K562 (cell line): ENCODE measurements around the gene COL9A3. TPM values are rescaled to one million over a fixed set of nuclear protein-coding genes. Genes with fewer than 3 reads are reported as not detected.
A peak's percentile ranks its signal among the peaks of the same experiment; 100 is the strongest.

Source experiments
- ATAC-seq: fragments of 200-7000 bp; cut with Tn5 transposase; 3 replicates; pipeline ENCODE4 v1.9.1; 2020; ENCODE audit warnings: moderate library complexity
- BruUV-seq: library from RNA; stranded (reverse); fragments of 400-500 nt; replicated peaks from 2 replicates; lab custom pipeline; 2021; lab: Mats Ljungman, UMichigan
- CTCF ChIA-PET: fragments of 300-600 bp; formaldehyde crosslinking; extraction: SDS; loops from one replicate; lab custom pipeline; 2021; ENCODE audit warnings: low intra/inter-chr PET ratio; lab: Yijun Ruan, JAX
- POLR2A ChIA-PET: fragments of 300-600, 350-650 bp; sonication (Branson Sonifier 250); formaldehyde crosslinking; extraction: SDS; loops from one replicate; lab custom pipeline; 2021; ENCODE audit warnings: antibody characterized with exemption, inconsistent platforms; lab: Yijun Ruan, JAX
- DNase-seq, 4 experiments: peaks; one replicate each; pipeline versions ENCODE4 v3.0.0 to v3.0.0-alpha.2; 2011 to 2018; ENCODE audit warnings: low spot score in 3 of 4, mixed read lengths in 3 of 4; ENCODE audit errors: extremely low read depth in 1 of 4
- FAIRE-seq: peaks from 2 replicates; lab custom pipeline; 2011; peaks lifted over from hg19 to GRCh38; lab: Jason Lieb, UNC
- H2AFZ ChIP-seq: 2 replicates; pipeline ENCODE4 v1.6.0; 2011; ENCODE audit warnings: low read depth, low read length, control low read depth, inconsistent platforms
- H3K27ac ChIP-seq: fragments of 200-600 bp; 3 replicates; pipeline ENCODE4 v1.8.0; 2011; ENCODE audit warnings: low read depth, mild to moderate bottlenecking, control low read depth, inconsistent platforms, low read length, moderate library complexity, mixed read lengths; ENCODE audit errors: extremely low read depth
- H3K27me3 ChIP-seq, 2 experiments: fragments of 300-600 bp in 1 of 2; 2 replicates in 1 of 2; 3 replicates in 1 of 2; pipeline versions ENCODE4 v1.6.0 to v1.8.0; 2011; ENCODE audit warnings: inconsistent platforms in 2 of 2, low read length in 2 of 2, mild to moderate bottlenecking in 1 of 2, mixed read lengths in 1 of 2, moderate library complexity in 1 of 2; ENCODE audit not compliant: control insufficient read depth in 2 of 2, insufficient read depth in 2 of 2
- H3K36me3 ChIP-seq: fragments of 300-600 bp; 3 replicates; pipeline ENCODE4 v1.8.0; 2011; ENCODE audit warnings: mild to moderate bottlenecking, low read length, inconsistent platforms; ENCODE audit not compliant: control insufficient read depth, insufficient read depth
- H3K4me1 ChIP-seq, 2 experiments: fragments of 200-600 bp in 1 of 2; replicated peaks in 1 of 2; 2 replicates in 1 of 2; 3 replicates in 1 of 2; pipeline versions ENCODE4 v1.5.1 to v1.8.0; 2011; ENCODE audit warnings: inconsistent platforms in 2 of 2, low read length in 2 of 2, mild to moderate bottlenecking in 1 of 2, mixed read lengths in 1 of 2, moderate library complexity in 1 of 2; ENCODE audit not compliant: control insufficient read depth in 2 of 2, insufficient read depth in 2 of 2
- H3K4me2 ChIP-seq: 2 replicates; pipeline ENCODE4 v1.6.1; 2011; ENCODE audit warnings: low read length, control low read depth, inconsistent platforms, mixed read lengths; ENCODE audit not compliant: insufficient read depth
- H3K4me3 ChIP-seq: fragments of 200-600 bp; sonication (generic), shearing (Covaris generic); 2 replicates; pipeline ENCODE4 v1.5.1; 2016; ENCODE audit warnings: control low read depth, inconsistent platforms
- H3K79me2 ChIP-seq: fragments of 200-600 bp; 3 replicates; pipeline ENCODE4 v1.8.0; 2011; ENCODE audit warnings: low read length, inconsistent platforms; ENCODE audit not compliant: control insufficient read depth, insufficient read depth
- H3K9ac ChIP-seq, 2 experiments: 2 replicates each; pipeline versions ENCODE4 v1.6.0 to v1.6.1; 2011; ENCODE audit warnings: low read depth in 2 of 2, low read length in 2 of 2, control low read depth in 1 of 2, inconsistent platforms in 1 of 2, mild to moderate bottlenecking in 1 of 2, mixed read lengths in 1 of 2; ENCODE audit not compliant: insufficient read depth in 1 of 2
- H3K9me1 ChIP-seq: one replicate; pipeline ENCODE4 v1.6.0; 2011; ENCODE audit warnings: inconsistent platforms, mild to moderate bottlenecking, low read length, moderate library complexity; ENCODE audit not compliant: control insufficient read depth, insufficient read depth
- H3K9me3 ChIP-seq: replicated peaks from 2 replicates; pipeline ENCODE4 v1.5.1; 2011; ENCODE audit warnings: low read depth, low read length, inconsistent platforms; ENCODE audit not compliant: control insufficient read depth, insufficient read depth
- H4K20me1 ChIP-seq: replicated peaks from 2 replicates; pipeline ENCODE4 v1.6.1; 2011; ENCODE audit warnings: low read length, inconsistent platforms, mixed read lengths; ENCODE audit not compliant: control insufficient read depth, insufficient read depth
- CTCF ChIP-seq, 3 experiments: IDR thresholded peaks in 2 of 3; conservative IDR thresholded peaks in 1 of 3; 2 replicates each; pipeline ENCODE4 v1.5.1; 2011 to 2012; ENCODE audit warnings: low read length in 3 of 3, mild to moderate bottlenecking in 3 of 3, control low read depth in 2 of 3, improper control_type of control experiment in 1 of 3, inconsistent platforms in 1 of 3, low read depth in 1 of 3, mixed read lengths in 1 of 3, moderate library complexity in 1 of 3; ENCODE audit not compliant: insufficient read depth in 2 of 3
- MAZ ChIP-seq, 2 experiments: fragments of 450-650 bp in 1 of 2; sonication (generic) in 1 of 2; formaldehyde crosslinking; IDR thresholded peaks in 1 of 2; conservative IDR thresholded peaks in 1 of 2; 2 replicates each; pipeline versions ENCODE4 v1.4.0 to v1.5.0; 2020; ENCODE audit warnings: mild to moderate bottlenecking in 1 of 2, missing genetic modification reagents in 1 of 2
- RAD21 ChIP-seq, 2 experiments: fragments of 250-450 bp in 1 of 2; fragments of 450-650 bp in 1 of 2; sonication (Bioruptor Pico) in 1 of 2; formaldehyde crosslinking in 1 of 2; IDR thresholded peaks in 1 of 2; conservative IDR thresholded peaks in 1 of 2; 2 replicates each; pipeline versions ENCODE4 v1.4.0 to v1.8.0; 2020 to 2022; ENCODE audit warnings: mild to moderate bottlenecking in 2 of 2, moderate library complexity in 1 of 2
- RB1 ChIP-seq: fragments of 450-650 bp; IDR thresholded peaks from 2 replicates; pipeline ENCODE4 v1.6.1; 2017; ENCODE audit warnings: low read depth, mild to moderate bottlenecking
- SMC3 ChIP-seq: conservative IDR thresholded peaks from 2 replicates; pipeline ENCODE4 v1.6.1; 2011; ENCODE audit warnings: low read depth, low read length, improper control_type of control experiment; ENCODE audit not compliant: insufficient read depth
- STAG1 ChIP-seq: sonication (generic); formaldehyde crosslinking; IDR thresholded peaks from 2 replicates; pipeline ENCODE4 v1.5.0; 2020; ENCODE audit warnings: missing genetic modification reagents, borderline replicate concordance
- XRCC5 ChIP-seq: fragments of 200-400 bp; formaldehyde crosslinking; IDR thresholded peaks from 2 replicates; pipeline ENCODE4 v1.6.1; 2017; ENCODE audit warnings: low read depth, mild to moderate bottlenecking, low read length
- ZKSCAN1 ChIP-seq: fragments of 150-350 bp; IDR thresholded peaks from 2 replicates; pipeline ENCODE4 v1.6.1; 2016; ENCODE audit warnings: low read depth, low read length
- ZNF444 ChIP-seq: fragments of 250-450 bp; sonication (Bioruptor Pico); IDR thresholded peaks from 2 replicates; pipeline ENCODE4 v1.4.0; 2020; ENCODE audit warnings: mild to moderate bottlenecking, moderate library complexity
- WGBS: fragments of 100-300 bp; shearing (Covaris generic); methylation state at CpG from one replicate; pipeline ENCODE4 v1.1.6; 2016; ENCODE audit warnings: low coverage, mixed read lengths; ENCODE audit not compliant: insufficient coverage; ENCODE audit errors: missing lambda C conversion rate; 5-methylcytosine and 5-hydroxymethylcytosine counted together
- in situ Hi-C: fragments of 300-500 bp; cut with MboI; formaldehyde crosslinking; loops from 4 replicates; pipeline ENCODE4 v1.15.0; 2018; ENCODE audit warnings: inconsistent platforms, mixed read lengths
- intact Hi-C: fragments of 100-400 bp; cut with micrococcal nuclease; formaldehyde crosslinking; loops from 2 replicates; pipeline ENCODE4 v1.14.2; 2022
- polyA plus RNA-seq, 8 experiments: library from polyadenylated mRNA; depleted of rRNA in 4 of 8; stranded (reverse) in 5 of 8; unstranded in 3 of 8; fragments of >200 nt; fragmentation: Nextera tagmentation in 2 of 8; fragmentation: Illumina TruSeq in 1 of 8; extraction: Ambion mirVana in 2 of 8; extraction: Trizol in 1 of 8; gene quantifications; 2 replicates each; pipeline versions ENCODE4 v1.2.1 to v1.2.3, GENCODE V29; 2011 to 2014; ENCODE audit warnings: inconsistent platforms in 1 of 8, missing spikeins in 1 of 8
- total RNA-seq, 7 experiments: library from RNA; depleted of rRNA in 6 of 7; stranded (reverse); fragments of >200 nt in 6 of 7; fragmentation: Illumina TruSeq in 2 of 7; extraction: Trizol in 2 of 7; gene quantifications; 2 replicates each; pipeline versions ENCODE4 v1.2.1 to v1.2.3, GENCODE V29; 2011 to 2021; ENCODE audit warnings: low replicate concordance in 1 of 7
- TF ChIP-seq, protein P1 (sequence below): fragments of 450-650 bp; conservative IDR thresholded peaks from 2 replicates; pipeline ENCODE4 v1.6.1; 2016; ENCODE audit warnings: missing genetic modification characterization, low read depth, mild to moderate bottlenecking, control low read depth, missing compliant biosample characterization
- TF ChIP-seq, protein P2 (sequence below): IDR thresholded peaks from 2 replicates; pipeline ENCODE4 v1.6.1; 2011; ENCODE audit warnings: borderline replicate concordance, low read depth, mild to moderate bottlenecking, moderate library complexity, low read length; ENCODE audit not compliant: insufficient read depth, poor library complexity, severe bottlenecking

COL9A3 gene
- total and polyA plus RNA-seq, 9 of the 15 experiments (the other 6 are each of a cell fraction or from before 2014, with no cell fraction given): 0.14 to 3.6 (median 0.88) TPM; not detected in 1

DNA sequence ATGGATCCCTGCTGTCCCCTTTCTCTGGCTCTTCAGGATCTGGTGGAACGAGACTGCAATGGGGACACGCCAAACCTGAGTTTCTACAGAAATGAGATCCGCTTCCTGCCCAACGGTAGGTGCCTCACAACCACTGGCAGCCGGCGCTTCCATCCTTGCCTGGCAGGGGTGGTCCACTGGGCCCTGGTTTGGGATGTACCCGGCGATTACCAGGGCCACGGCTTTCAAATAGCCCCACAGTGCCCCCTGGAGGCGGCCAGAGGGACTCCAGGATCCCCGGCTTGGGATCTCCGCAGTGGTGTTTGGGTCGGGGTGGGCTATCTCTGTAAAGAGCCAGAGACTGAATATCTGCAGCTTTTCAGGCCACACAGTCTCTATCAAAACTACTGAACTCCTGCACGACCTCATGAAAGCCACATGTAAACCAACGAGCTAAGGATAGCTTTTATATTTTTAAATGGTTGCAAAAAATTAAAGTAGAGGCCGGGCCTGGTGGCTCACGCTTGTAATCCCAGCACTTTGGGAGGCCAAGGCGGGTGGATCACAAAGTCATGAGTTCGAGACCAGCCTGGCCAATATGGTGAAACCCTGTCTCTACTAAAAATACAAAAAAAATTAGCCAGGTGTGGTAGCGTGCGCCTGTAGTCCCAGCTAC is 8.5 kb upstream of the COL9A3 start:
- ChIA-PET CTCF (interaction anchor here (0.6 to 2.7 kb wide), 6 partner anchors 15 to 797 kb away, joined by 3 to 21 read pairs (median 4); no protein-coding TSS in a partner anchor), POLR2A (interaction anchor here (0.7 to 1.7 kb wide), 4 partner anchors 10 to 46 kb away, joined by 3 to 6 read pairs (median 4); no protein-coding TSS in a partner anchor)
- Histone ChIP-seq H3K4me3 (no peak overlapping the region), H4K20me1 (peaks cover 4% of the 10 kb centered on the region), H3K27ac (no peak overlapping the region), H3K79me2 (peaks cover 25% of the 10 kb centered on the region), H2AFZ (no peak overlapping the region), H3K9ac (no peak overlapping the region; a peak in 1 of 4 replicates), H3K9me1 (no peaks in the 10 kb centered on the region), H3K36me3 (peaks cover 61% of the 10 kb centered on the region; the same call in 2 of the 3 replicates), H3K4me2 (no peak overlapping the region), H3K9me3 (no peaks in the 10 kb centered on the region), H3K4me1 (peaks cover 11 to 64% of the 10 kb centered on the region in 2 experiments), H3K27me3 (no peaks in the 10 kb centered on the region)
- ATAC-seq (peak; percentile 81), FAIRE-seq (peak; percentile 88), DNase-seq (peak; percentile 66 to 81 (median 72))
- BruUV-seq: no TSS peak
- in situ Hi-C loops (loop anchor here (10.0 kb wide), 1 partner anchor 314 kb away; no protein-coding TSS in a partner anchor), intact Hi-C loops (loop anchor here (5.0 kb wide), 2 partner anchors 141 to 186 kb away; no protein-coding TSS in a partner anchor)
- 31% methylated on average over 21 of the region's 21 CpGs for WGBS
- TF ChIP-seq MAZ (CRISPR knock-in tag; conservative IDR thresholded peaks at IDR 0.05 in 1 of 2, IDR thresholded peaks at IDR 0.05 in 1 of 2) (0 out of 4 replicates have a peak, but pooled peaks of 1 of the 2 experiments have one; percentile 39), CTCF (IDR thresholded peaks at IDR 0.05 in 2 of 3, conservative IDR thresholded peaks at IDR 0.05 in 1 of 3; ENCODE audit: insufficient read depth in 2 of 3, low read depth in 1 of 3, low read length in 3 of 3) (peak; percentile 86 to 87 (median 86)), XRCC5 (peak; percentile 67; the same call in 1 of the 2 replicates), RB1 (peak; percentile 38; the same call in 1 of the 2 replicates), RAD21 (CRISPR knock-in tag; conservative IDR thresholded peaks at IDR 0.05 in 1 of 2, IDR thresholded peaks at IDR 0.05 in 1 of 2) (peak; percentile 78 to 83), STAG1 (CRISPR knock-in tag) (peak; percentile 51; the same call in 1 of the 2 replicates), SMC3 (peak; percentile 74), ZNF444 (CRISPR knock-in tag) (no peak), ZKSCAN1 (0 out of 2 replicates have a peak, but pooled peaks have one; percentile 46)
- TF ChIP-seq, protein P1, sequence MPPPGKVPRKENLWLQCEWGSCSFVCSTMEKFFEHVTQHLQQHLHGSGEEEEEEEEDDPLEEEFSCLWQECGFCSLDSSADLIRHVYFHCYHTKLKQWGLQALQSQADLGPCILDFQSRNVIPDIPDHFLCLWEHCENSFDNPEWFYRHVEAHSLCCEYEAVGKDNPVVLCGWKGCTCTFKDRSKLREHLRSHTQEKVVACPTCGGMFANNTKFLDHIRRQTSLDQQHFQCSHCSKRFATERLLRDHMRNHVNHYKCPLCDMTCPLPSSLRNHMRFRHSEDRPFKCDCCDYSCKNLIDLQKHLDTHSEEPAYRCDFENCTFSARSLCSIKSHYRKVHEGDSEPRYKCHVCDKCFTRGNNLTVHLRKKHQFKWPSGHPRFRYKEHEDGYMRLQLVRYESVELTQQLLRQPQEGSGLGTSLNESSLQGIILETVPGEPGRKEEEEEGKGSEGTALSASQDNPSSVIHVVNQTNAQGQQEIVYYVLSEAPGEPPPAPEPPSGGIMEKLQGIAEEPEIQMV (tag): no peak
- TF ChIP-seq, protein P2, sequence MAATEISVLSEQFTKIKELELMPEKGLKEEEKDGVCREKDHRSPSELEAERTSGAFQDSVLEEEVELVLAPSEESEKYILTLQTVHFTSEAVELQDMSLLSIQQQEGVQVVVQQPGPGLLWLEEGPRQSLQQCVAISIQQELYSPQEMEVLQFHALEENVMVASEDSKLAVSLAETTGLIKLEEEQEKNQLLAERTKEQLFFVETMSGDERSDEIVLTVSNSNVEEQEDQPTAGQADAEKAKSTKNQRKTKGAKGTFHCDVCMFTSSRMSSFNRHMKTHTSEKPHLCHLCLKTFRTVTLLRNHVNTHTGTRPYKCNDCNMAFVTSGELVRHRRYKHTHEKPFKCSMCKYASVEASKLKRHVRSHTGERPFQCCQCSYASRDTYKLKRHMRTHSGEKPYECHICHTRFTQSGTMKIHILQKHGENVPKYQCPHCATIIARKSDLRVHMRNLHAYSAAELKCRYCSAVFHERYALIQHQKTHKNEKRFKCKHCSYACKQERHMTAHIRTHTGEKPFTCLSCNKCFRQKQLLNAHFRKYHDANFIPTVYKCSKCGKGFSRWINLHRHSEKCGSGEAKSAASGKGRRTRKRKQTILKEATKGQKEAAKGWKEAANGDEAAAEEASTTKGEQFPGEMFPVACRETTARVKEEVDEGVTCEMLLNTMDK: peak; percentile 73
